Spleen (tissue), 7 donors: ENCODE measurements around the gene SARNP.

Experiments used
- CTCF ChIP-seq, 11 experiments: fragments of 200-600 bp in 7 of 11; fragments of 450-650 bp in 4 of 11; sonication (generic) in 4 of 11; IDR thresholded peaks in 8 of 11; conservative IDR thresholded peaks in 3 of 11; 1 replicate in 7 of 11; 2 replicates in 4 of 11; pipeline versions ENCODE4 v1.4.0 to v1.8.0; 2016 to 2021; ENCODE audit warnings: antibody characterized with exemption in 11 of 11, inconsistent platforms in 4 of 11, mild to moderate bottlenecking in 1 of 11
- POLR2A ChIP-seq, 3 donors: fragments of 450-650 bp; IDR thresholded peaks; one replicate each; pipeline ENCODE4 v1.5.1; 2017; ENCODE audit warnings: antibody characterized with exemption in 3 of 3, mild to moderate bottlenecking in 1 of 3
- POLR2AphosphoS5 ChIP-seq, 3 donors: sonication (generic); formaldehyde crosslinking; IDR thresholded peaks; one replicate each; pipeline ENCODE4 v1.5.1; 2017; ENCODE audit warnings: antibody characterized with exemption in 3 of 3
- donor health status: DM: no; HTN: no; CAD: no; lungs with moderate emphysema.
- donor health status: DM: no; HTN: no; CAD: no.
- donor health status: DM: no; HTN: no; CAD: no.

- TF ChIP-seq CTCF (IDR thresholded peaks at IDR 0.05 in 8 of 11, conservative IDR thresholded peaks at IDR 0.05 in 3 of 11) (no peak), POLR2A (IDR thresholded peaks at IDR 0.05) (peak in 2 of 3 donors; percentile 38 to 45), POLR2AphosphoS5 (IDR thresholded peaks at IDR 0.05) (peak; percentile 69 to 73 (median 70))
These were observed 25.3 kb upstream of the SARNP start, which contains the start of gene MMP19 for GRCh38 chr12:55842681-55843429.
